AG04449 (cell line): ENCODE measurements around the gene LTBP2.

Source experiments
- CTCF ChIA-PET: fragments of 350-600 bp; formaldehyde crosslinking; extraction: SDS; loops from one replicate; lab custom pipeline; 2021; ENCODE audit warnings: antibody characterized with exemption; lab: Yijun Ruan, JAX
- POLR2A ChIA-PET: fragments of 400-600, 350-600 bp; formaldehyde crosslinking; extraction: SDS; loops from one replicate; lab custom pipeline; 2020; ENCODE audit warnings: antibody characterized with exemption, inconsistent platforms; lab: Yijun Ruan, JAX
- DNase-seq: peaks from one replicate; pipeline ENCODE4 v3.0.0-alpha.2; 2010; ENCODE audit warnings: low read depth, low spot score
- H3K4me3 ChIP-seq: 2 replicates; pipeline ENCODE4 v1.5.1; 2011; ENCODE audit warnings: low read depth, mild to moderate bottlenecking, control low read depth, low read length
- TF ChIP-seq, protein P1 (sequence below): IDR thresholded peaks from one replicate; pipeline ENCODE4 v1.5.1; 2011; ENCODE audit warnings: mild to moderate bottlenecking, moderate library complexity, low read length, control low read depth, inconsistent platforms; ENCODE audit not compliant: insufficient read depth; ENCODE audit errors: missing control alignments

The LTBP2 gene

GRCh38 chr14:74482571-74482970, 129.5 kb downstream of the LTBP2 start:
- no peak overlapping the region for H3K4me3 ChIP-seq
- DNase-seq = no peak
- CTCF ChIA-PET = interaction anchor here (1.1 to 12.6 kb wide), 5 partner anchors 8 to 158 kb away, joined by 4 to 164 read pairs (median 85); no protein-coding TSS in a partner anchor
- TF ChIP-seq, protein P1, sequence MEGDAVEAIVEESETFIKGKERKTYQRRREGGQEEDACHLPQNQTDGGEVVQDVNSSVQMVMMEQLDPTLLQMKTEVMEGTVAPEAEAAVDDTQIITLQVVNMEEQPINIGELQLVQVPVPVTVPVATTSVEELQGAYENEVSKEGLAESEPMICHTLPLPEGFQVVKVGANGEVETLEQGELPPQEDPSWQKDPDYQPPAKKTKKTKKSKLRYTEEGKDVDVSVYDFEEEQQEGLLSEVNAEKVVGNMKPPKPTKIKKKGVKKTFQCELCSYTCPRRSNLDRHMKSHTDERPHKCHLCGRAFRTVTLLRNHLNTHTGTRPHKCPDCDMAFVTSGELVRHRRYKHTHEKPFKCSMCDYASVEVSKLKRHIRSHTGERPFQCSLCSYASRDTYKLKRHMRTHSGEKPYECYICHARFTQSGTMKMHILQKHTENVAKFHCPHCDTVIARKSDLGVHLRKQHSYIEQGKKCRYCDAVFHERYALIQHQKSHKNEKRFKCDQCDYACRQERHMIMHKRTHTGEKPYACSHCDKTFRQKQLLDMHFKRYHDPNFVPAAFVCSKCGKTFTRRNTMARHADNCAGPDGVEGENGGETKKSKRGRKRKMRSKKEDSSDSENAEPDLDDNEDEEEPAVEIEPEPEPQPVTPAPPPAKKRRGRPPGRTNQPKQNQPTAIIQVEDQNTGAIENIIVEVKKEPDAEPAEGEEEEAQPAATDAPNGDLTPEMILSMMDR = no peak
- POLR2A ChIA-PET = no interaction called here

GRCh38 chr14:74480046-74480445, 132.0 kb downstream of the LTBP2 start:
- TF ChIP-seq, protein P1 = no peak
- CTCF ChIA-PET = interaction anchor here (0.6 to 12.6 kb wide), 18 partner anchors 9 to 379 kb away, joined by 3 to 164 read pairs (median 6); partner anchors contain the start of gene ABCD4
- no peak for DNase-seq
- no peak overlapping the region for H3K4me3 ChIP-seq
- POLR2A ChIA-PET = no interaction called here

GRCh38 chr14:74478996-74479635, 132.9 kb downstream of the LTBP2 start:
- POLR2A ChIA-PET = no interaction called here
- CTCF ChIA-PET = interaction anchor here (0.6 to 12.6 kb wide), 25 partner anchors 9 to 378 kb away, joined by 3 to 164 read pairs (median 5); partner anchors contain the start of gene ABCD4
- no peak overlapping the region for H3K4me3 ChIP-seq
- DNase-seq = no peak
- TF ChIP-seq, protein P1 = peak; percentile 64

- TF ChIP-seq, protein P1 = no peak
- POLR2A ChIA-PET = no interaction called here
Measured at GRCh38 chr14:74476607-74477006, 135.4 kb downstream of the LTBP2 start.

DNA sequence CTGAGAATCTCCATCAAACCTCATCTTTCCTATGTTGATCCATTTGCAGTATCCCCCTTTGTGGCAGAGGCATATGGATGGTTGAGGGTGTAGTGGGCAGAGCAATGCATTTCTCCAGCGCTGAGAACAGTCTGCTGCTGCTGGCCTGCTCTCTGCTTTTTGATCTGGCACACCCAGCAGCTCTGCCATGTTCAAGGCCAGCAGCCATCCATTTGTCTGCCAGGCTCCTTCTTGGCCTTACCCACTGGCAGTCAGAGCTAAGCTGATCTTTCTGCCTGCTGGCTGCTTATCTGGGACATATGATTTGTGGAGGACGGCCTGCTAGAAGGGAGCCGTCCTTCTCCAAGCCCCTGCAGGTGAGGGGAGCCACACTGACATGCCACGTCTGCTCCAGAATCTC, 135.9 kb downstream of the LTBP2 start:
- no peak for DNase-seq
- ChIA-PET CTCF (interaction anchor here (1.0 to 12.6 kb wide), 9 partner anchors 8 to 219 kb away, joined by 3 to 164 read pairs (median 6); partner anchors contain the start of gene ABCD4), POLR2A (interaction anchor here (0.8 kb wide), 1 partner anchor 17 kb away, joined by 4 read pairs; the partner anchor contains the start of genes ISCA2 and NPC2)
- H3K4me3 ChIP-seq = no peak overlapping the region
- TF ChIP-seq, protein P1 = no peak

More at GRCh38 chr14:74476607-74477006, 135.4 kb downstream of the LTBP2 start:
- DNase-seq = no peak
- CTCF ChIA-PET = interaction anchor here (1.0 to 12.6 kb wide), 7 partner anchors 18 to 219 kb away, joined by 3 to 164 read pairs (median 6); no protein-coding TSS in a partner anchor
- no peak overlapping the region for H3K4me3 ChIP-seq

- ChIA-PET CTCF (interaction anchor here (0.8 to 12.6 kb wide), 10 partner anchors 9 to 218 kb away, joined by 3 to 164 read pairs (median 5); partner anchors contain the start of gene ABCD4), POLR2A (interaction anchor here (0.8 kb wide), 1 partner anchor 18 kb away, joined by 4 read pairs; the partner anchor contains the start of genes ISCA2 and NPC2)
- no peak for DNase-seq
- TF ChIP-seq, protein P1 = no peak
- H3K4me3 ChIP-seq = no peak overlapping the region
Measured at GRCh38 chr14:74475678-74476077, 136.4 kb downstream of the LTBP2 start.
